Measurements from ENCODE around the gene ADARB2. TPM values are rescaled to one million over a fixed set of nuclear protein-coding genes. Genes with fewer than 3 reads are reported as not detected.
"Not testable (repeated sequence)": the region's sequence is repeated elsewhere in the genome, so short reads cannot be mapped to it uniquely, and the experiment has no call there.

ADARB2 gene
- total and polyA plus RNA-seq, 8 donors: 0.41 to 0.92 (median 0.76) TPM

DNA sequence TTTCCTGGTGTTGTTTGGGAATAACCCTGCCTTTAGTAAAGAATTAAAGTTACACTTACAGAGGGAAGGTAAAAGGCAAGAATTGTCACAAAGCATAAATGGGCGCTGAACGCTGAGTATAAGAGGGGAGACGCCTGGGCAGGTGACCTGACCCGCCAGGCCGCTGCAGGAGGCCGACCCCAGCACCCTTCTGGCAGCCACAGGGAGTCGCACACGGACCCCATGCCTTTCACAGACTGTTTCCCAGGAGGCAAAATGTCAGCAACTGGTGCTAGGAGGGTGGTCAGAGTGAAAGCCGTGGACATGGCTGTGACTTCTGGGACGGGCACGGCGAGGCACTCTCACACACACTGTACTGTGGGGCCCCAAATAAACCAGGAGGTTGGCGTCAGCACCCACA, 392.9 kb downstream of the ADARB2 start:
- DNase-seq: no peak
- TF ChIP-seq, protein P1, sequence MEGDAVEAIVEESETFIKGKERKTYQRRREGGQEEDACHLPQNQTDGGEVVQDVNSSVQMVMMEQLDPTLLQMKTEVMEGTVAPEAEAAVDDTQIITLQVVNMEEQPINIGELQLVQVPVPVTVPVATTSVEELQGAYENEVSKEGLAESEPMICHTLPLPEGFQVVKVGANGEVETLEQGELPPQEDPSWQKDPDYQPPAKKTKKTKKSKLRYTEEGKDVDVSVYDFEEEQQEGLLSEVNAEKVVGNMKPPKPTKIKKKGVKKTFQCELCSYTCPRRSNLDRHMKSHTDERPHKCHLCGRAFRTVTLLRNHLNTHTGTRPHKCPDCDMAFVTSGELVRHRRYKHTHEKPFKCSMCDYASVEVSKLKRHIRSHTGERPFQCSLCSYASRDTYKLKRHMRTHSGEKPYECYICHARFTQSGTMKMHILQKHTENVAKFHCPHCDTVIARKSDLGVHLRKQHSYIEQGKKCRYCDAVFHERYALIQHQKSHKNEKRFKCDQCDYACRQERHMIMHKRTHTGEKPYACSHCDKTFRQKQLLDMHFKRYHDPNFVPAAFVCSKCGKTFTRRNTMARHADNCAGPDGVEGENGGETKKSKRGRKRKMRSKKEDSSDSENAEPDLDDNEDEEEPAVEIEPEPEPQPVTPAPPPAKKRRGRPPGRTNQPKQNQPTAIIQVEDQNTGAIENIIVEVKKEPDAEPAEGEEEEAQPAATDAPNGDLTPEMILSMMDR (IDR thresholded peaks at IDR 0.05): no peak
- intact Hi-C loops (cut with DNase I): no loop called here
- H3K4me3 ChIP-seq: no peak overlapping the region
- no peak for ATAC-seq
- no peaks in the 10 kb centered on the region for H3K36me3 ChIP-seq
- no peaks in the 10 kb centered on the region for H3K27me3 ChIP-seq
- no peaks in the 10 kb centered on the region for H3K9me3 ChIP-seq
- H3K27ac ChIP-seq: no peak overlapping the region
- no peaks in the 10 kb centered on the region for H3K4me1 ChIP-seq

DNA sequence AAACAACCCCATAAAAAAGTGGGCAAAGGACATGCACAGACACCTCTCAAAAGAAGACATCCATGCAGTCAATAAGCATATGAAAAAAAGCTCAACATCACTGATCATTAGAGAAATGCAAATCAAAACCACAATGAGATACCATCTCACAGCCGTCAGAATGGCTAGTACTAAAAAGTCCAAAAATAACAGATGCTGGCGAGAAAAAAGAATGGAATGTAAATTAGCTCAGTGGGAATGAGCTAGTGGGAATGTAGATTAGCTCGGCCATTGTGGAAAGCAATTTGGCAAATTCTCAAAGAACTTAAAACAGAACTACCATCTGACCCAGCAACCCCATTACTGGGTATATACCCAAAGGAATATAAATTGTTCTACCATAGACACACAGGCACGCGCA, 394.1 kb downstream of the ADARB2 start:
- Histone ChIP-seq H3K4me1 (no peaks in the 10 kb centered on the region), H3K27ac (no peak overlapping the region), H3K27me3 (peaks cover 0 to 8% of the 10 kb centered on the region in 2 donors), H3K4me3 (no peak overlapping the region), H3K36me3 (no peaks in the 10 kb centered on the region), H3K9me3 (no peaks in the 10 kb centered on the region)
- ATAC-seq (no peak), DNase-seq (no peak)
- intact Hi-C loops (cut with DNase I): no loop called here
- TF ChIP-seq, protein P1 (IDR thresholded peaks at IDR 0.05): no peak

DNA sequence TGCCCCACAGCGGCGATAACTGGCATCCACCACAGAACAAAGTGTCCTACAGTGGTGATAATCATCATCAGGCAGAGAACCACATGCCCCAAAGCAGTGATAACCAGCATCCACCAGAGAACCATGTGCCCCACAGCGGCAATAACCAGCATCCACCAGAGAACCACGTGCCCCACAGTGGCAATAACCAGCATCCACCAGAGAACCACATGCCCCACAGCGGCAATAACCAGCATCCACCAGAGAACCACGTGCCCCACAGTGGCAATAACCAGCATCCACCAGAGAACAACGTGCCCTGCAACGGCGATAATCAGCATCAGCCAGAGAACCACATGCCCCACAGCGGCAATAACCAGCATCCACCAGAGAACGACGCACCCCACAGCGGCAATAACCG, 396.3 kb downstream of the ADARB2 start:
- ATAC-seq; intact Hi-C loops (cut with DNase I): not testable (repeated sequence)

DNA sequence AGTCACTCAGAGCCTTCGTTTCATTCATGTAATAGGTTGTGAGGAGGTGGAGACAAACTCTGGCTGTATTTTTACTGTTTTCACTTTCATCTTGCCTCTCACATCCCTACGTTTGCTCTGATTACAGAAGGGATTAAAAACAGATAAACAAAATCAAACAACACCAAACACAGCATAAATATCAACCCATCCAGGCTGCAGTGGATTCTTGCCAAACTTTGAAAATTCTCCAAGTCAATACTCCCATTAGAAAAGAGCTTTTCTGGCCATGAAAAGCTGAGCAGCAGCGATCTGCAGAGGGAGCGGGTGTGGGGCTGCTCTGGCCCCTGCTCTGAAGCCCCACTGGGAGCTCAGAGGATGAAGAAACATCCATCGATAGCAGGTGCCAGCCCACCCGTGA, 397.9 kb downstream of the ADARB2 start:
- Histone ChIP-seq H3K27me3 (peaks cover 0 to 8% of the 10 kb centered on the region in 2 donors), H3K4me3 (no peak overlapping the region), H3K27ac (no peak overlapping the region), H3K9me3 (no peaks in the 10 kb centered on the region), H3K4me1 (no peaks in the 10 kb centered on the region), H3K36me3 (no peaks in the 10 kb centered on the region)
- intact Hi-C loops (cut with DNase I): no loop called here
- ATAC-seq (no peak), DNase-seq (peak in 2 of 4 donors; percentile 47 to 67)
- TF ChIP-seq, protein P1 (IDR thresholded peaks at IDR 0.05): no peak

More for the DNA sequence above, 396.3 kb downstream of the ADARB2 start:
- not testable (repeated sequence) for H3K4me3 ChIP-seq, H3K27me3 ChIP-seq, H3K36me3 ChIP-seq, H3K27ac ChIP-seq, H3K9me3 ChIP-seq, DNase-seq, H3K4me1 ChIP-seq

DNA sequence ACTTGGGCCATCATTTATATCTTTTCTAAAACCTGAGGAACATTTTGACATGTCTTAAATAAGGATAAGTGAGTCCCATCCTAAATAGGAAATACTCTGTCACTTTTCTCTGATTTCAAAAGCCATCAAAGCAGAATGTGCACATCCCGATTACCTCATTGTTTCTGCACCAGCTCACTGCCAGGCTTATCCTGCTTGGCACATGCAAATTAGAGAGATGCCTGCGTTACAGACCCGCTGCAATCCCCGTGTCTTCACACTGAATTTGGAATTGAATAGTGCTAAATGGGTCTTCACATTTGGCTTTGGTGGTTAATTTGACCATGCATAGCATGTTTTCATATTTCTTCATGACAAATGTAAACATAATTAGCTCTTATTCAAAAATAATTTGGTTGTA, 401.7 kb downstream of the ADARB2 start:
- no peak for DNase-seq
- H3K4me1 ChIP-seq: no peaks in the 10 kb centered on the region
- no peak for ATAC-seq
- peaks cover 0 to 8% of the 10 kb centered on the region in 2 donors for H3K27me3 ChIP-seq
- H3K9me3 ChIP-seq: no peaks in the 10 kb centered on the region
- H3K27ac ChIP-seq: no peak overlapping the region
- intact Hi-C loops (cut with DNase I): no loop called here
- H3K4me3 ChIP-seq: no peak overlapping the region
- TF ChIP-seq, protein P1 (IDR thresholded peaks at IDR 0.05): no peak
- no peaks in the 10 kb centered on the region for H3K36me3 ChIP-seq

DNA sequence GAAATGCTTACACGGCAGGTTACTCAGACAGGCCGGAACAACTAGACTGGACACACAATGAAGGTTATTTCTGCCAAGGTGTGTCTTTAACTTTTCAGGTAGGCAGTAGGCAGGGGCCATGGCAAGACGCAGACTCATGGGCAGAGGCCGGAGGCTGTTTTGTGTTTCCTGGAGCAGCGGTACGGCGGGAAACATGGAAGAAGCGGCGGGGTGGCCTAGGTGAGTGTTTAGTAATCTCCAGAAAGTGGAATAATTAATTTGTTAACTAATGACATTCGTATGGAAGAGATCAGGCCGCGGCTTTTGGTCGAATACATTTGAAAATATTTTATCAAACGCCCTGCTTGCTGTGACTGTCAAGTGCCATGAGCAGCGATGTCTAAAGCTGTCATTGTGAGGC, 403.3 kb downstream of the ADARB2 start:
- Histone ChIP-seq H3K27ac (no peak overlapping the region), H3K4me1 (no peaks in the 10 kb centered on the region), H3K4me3 (no peak overlapping the region), H3K36me3 (no peaks in the 10 kb centered on the region), H3K9me3 (no peaks in the 10 kb centered on the region), H3K27me3 (peaks cover 0 to 6% of the 10 kb centered on the region in 2 donors)
- ATAC-seq (no peak), DNase-seq (no peak)
- TF ChIP-seq, protein P1 (IDR thresholded peaks at IDR 0.05): no peak
- intact Hi-C loops (cut with DNase I): no loop called here
